Ovary (tissue), 9 donors: Measurements from ENCODE around the gene GFRA1. TPM values are rescaled to one million over a fixed set of nuclear protein-coding genes. Genes with fewer than 3 reads are reported as not detected.

Experiments
- DNase-seq, 5 donors: peaks; one replicate each; pipeline ENCODE4 v3.0.0-alpha.2; 2019 to 2020
- H3K27ac ChIP-seq, 2 donors: fragments of 200-600 bp; one replicate each; pipeline versions ENCODE4 v1.5.1 to v1.8.0; 2019 to 2022
- H3K27me3 ChIP-seq: fragments of 200-600 bp; one replicate; pipeline ENCODE4 v1.8.0; 2022
- H3K36me3 ChIP-seq: fragments of 200-600 bp; sonication (generic); one replicate; pipeline ENCODE4 v1.5.1; 2019
- H3K4me1 ChIP-seq: one replicate; pipeline ENCODE4 v1.8.1; 2013; ENCODE audit warnings: mild to moderate bottlenecking, moderate library complexity; ENCODE audit not compliant: insufficient read depth
- H3K4me3 ChIP-seq: fragments of 200-600 bp; sonication (generic); one replicate; pipeline ENCODE4 v1.5.1; 2017
- H3K9me3 ChIP-seq, 2 donors: fragments of 200-600 bp in 1 of 2; sonication (generic) in 1 of 2; one replicate each; pipeline versions ENCODE4 v1.5.1 to v1.8.1; 2013 to 2019; ENCODE audit warnings: mild to moderate bottlenecking in 1 of 2, moderate library complexity in 1 of 2
- CTCF ChIP-seq, 3 donors: fragments of 450-650 bp in 2 of 3; fragments of 200-600 bp in 1 of 3; IDR thresholded peaks; one replicate each; pipeline versions ENCODE4 v1.5.1 to v1.8.0; 2016 to 2022; ENCODE audit warnings: antibody characterized with exemption in 3 of 3, mild to moderate bottlenecking in 1 of 3
- EP300 ChIP-seq: sonication (generic); formaldehyde crosslinking; IDR thresholded peaks from one replicate; pipeline ENCODE4 v1.6.1; 2017; ENCODE audit warnings: antibody characterized with exemption
- POLR2A ChIP-seq: fragments of 450-650 bp; IDR thresholded peaks from one replicate; pipeline ENCODE4 v1.6.1; 2017; ENCODE audit warnings: antibody characterized with exemption, mild to moderate bottlenecking, moderate library complexity
- WGBS, 3 donors: extraction: QIAGEN DNeasy Blood & Tissue Kit in 1 of 3; methylation state at CpG; one replicate each; pipeline versions ENCODE4 v1.1.5 to v1.1.7; 2013 to 2017; 5-methylcytosine and 5-hydroxymethylcytosine counted together
- intact Hi-C, 4 donors: fragments of 100-400 bp; cut with DNase I; formaldehyde crosslinking; loops; one replicate each; pipeline versions ENCODE4 v1.11.0 to v1.15.1; 2022 to 2023
- polyA plus RNA-seq, 2 donors: library from polyadenylated mRNA; stranded (reverse); fragments of 200-250 nt in 1 of 2; fragments of 350-450 nt in 1 of 2; fragmentation: Illumina TruSeq in 1 of 2; extraction: RNeasy Lipid Tissue Mini Kit (QIAGEN cat#74804) in 1 of 2; gene quantifications; one replicate each; pipeline ENCODE4 v1.2.3, GENCODE V29; 2013 to 2014
- total RNA-seq, 7 donors: library from RNA; depleted of rRNA in 2 of 7; stranded (reverse); fragments of >200 nt in 2 of 7; fragmentation: NEBNext Ultra II Directional in 3 of 7; extraction: Animal tissue kit (Norgen Biotek cat#: 25700) in 3 of 7; gene quantifications; one replicate each; pipeline versions ENCODE4 v1.1.0 to v1.2.4, GENCODE V29; 2016 to 2023
- donor health status: DM: no; HTN: no; CAD: no; lungs with moderate emphysema.
- donor health status: DM: no; HTN: no; CAD: no.
- donor health status: Bipolar disorder and iron deficiency.
- donor health status: DM: yes; HTN: yes; CAD: no.
- donor health status: DM: no; HTN: no; CAD: no.
- donor health status: DM: yes; HTN: yes; CAD: no.

Gene GFRA1
- total and polyA plus RNA-seq, 9 donors: 3.1 to 28.4 (median 11.8) TPM

DNA sequence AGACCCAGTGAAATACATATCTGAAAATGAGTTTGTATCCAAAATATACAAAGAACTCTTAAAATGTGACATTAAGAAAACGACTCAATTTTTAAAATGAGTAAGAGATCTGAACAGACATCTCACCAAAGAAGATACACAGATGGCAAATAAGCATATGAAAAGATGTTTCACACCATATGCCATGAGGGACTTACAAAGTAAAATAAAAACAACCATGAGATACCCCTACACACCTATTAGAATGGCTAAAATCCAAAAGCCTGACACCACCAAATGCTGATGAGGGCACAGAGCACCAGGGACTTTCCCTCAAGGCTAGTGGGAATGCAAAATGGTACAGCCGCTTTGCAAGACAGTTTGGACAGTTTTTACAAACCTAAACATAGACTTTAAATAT lies 27.9 kb downstream of the GFRA1 start:
- TF ChIP-seq CTCF (IDR thresholded peaks at IDR 0.05) (no peak), EP300 (no peak), POLR2A (no peak)
- no peak overlapping the region for H3K4me3 ChIP-seq
- WGBS, 3 donors: 59 to 61% (median 60%) methylated on average over 2 of the region's 2 CpGs

GRCh38 chr10:116241642-116242410 lies 31.2 kb downstream of the GFRA1 start:
- TF ChIP-seq EP300: no peak
- TF ChIP-seq POLR2A: no peak
- no peak for TF ChIP-seq CTCF (IDR thresholded peaks at IDR 0.05)
- H3K36me3 ChIP-seq: no peaks in the 10 kb centered on the region

More for the DNA sequence above, 27.9 kb downstream of the GFRA1 start:
- intact Hi-C loops: no loop called here
- H3K36me3 ChIP-seq: no peaks in the 10 kb centered on the region
- no peak overlapping the region for H3K27ac ChIP-seq
- H3K4me1 ChIP-seq: no peaks in the 10 kb centered on the region
- H3K9me3 ChIP-seq: no peaks in the 10 kb centered on the region
- no peak for DNase-seq
- H3K27me3 ChIP-seq: peaks cover 4% of the 10 kb centered on the region

DNA sequence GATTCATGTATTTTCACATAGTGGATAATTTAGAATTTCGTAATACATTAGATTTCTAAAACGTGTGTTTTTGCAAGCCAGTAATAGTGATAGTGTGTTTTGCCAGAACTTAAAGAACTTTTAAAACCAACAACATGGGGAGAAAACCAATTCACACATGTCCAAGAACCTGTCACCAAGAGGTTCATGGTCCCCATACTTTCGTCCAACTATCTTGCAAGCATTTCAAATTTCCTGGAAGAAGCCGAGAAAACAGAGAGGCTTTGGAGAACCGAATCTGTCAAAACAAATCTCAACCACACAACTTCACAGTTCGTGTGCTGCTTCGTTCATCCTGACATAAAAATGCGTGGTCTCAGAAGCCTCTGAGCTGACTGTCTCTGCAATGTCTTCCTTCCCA lies 31.9 kb downstream of the GFRA1 start:
- H3K27ac ChIP-seq: no peak overlapping the region
- intact Hi-C loops: no loop called here
- 33 to 51% (median 49%) methylated on average over 8 of the region's 8 CpGs for WGBS, 3 donors

More at GRCh38 chr10:116241642-116242410, 31.2 kb downstream of the GFRA1 start:
- Histone ChIP-seq H3K4me1 (no peaks in the 10 kb centered on the region), H3K27me3 (peaks cover 4% of the 10 kb centered on the region), H3K27ac (no peak overlapping the region), H3K9me3 (no peaks in the 10 kb centered on the region), H3K4me3 (no peak overlapping the region)
- no peak for DNase-seq
- intact Hi-C loops: no loop called here
- 68 to 76% (median 74%) methylated on average over 6 of the region's 6 CpGs for WGBS, 3 donors

More for the DNA sequence above, 31.9 kb downstream of the GFRA1 start:
- peaks cover 4% of the 10 kb centered on the region for H3K27me3 ChIP-seq
- no peak overlapping the region for H3K4me3 ChIP-seq
- DNase-seq: no peak
- H3K4me1 ChIP-seq: no peaks in the 10 kb centered on the region
- H3K36me3 ChIP-seq: no peaks in the 10 kb centered on the region
- no peak for TF ChIP-seq POLR2A
- no peak for TF ChIP-seq EP300
- TF ChIP-seq CTCF (IDR thresholded peaks at IDR 0.05): no peak
- H3K9me3 ChIP-seq: no peaks in the 10 kb centered on the region
